ENCODE data around the gene SCGN.

Gene SCGN

DNA sequence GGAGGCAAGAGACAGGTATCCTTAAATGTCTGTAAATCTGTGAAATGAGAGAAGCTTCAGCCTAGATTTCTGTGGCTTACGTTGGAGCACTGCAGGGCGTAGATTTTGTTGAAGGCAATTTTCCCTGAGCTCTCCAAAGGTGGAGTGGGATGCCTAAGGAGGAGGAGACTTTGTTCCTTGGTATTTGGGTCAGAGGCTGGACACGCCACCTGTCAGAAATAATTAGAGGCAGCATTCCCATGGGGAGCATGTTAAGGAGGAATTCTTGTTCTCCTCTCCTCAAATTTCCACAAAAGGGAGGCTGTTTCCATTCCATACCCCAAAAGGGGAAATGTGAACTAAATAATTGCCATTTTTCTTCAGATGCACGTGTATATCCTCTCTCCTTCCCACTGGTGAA, 11.1 kb upstream of the SCGN start:
- Histone ChIP-seq H3K27me3 (ENCODE audit: insufficient read depth, low read length) (0 out of 2 replicates have a peak, but pooled peaks cover 4% of the 10 kb centered on the region), H3K27ac (ENCODE audit: low read length) (no peak overlapping the region), H3K9me3 (ENCODE audit: insufficient read depth, low read depth, low read length) (no peaks in the 10 kb centered on the region), H3K4me1 (ENCODE audit: insufficient read depth, low read length) (no peaks in the 10 kb centered on the region), H3K4me3 (ENCODE audit: low read length) (no peak overlapping the region), H3K36me3 (ENCODE audit: insufficient read depth, low read depth, low read length) (no peaks in the 10 kb centered on the region), H3K9ac (ENCODE audit: low read depth, low read length) (no peak overlapping the region)

DNA sequence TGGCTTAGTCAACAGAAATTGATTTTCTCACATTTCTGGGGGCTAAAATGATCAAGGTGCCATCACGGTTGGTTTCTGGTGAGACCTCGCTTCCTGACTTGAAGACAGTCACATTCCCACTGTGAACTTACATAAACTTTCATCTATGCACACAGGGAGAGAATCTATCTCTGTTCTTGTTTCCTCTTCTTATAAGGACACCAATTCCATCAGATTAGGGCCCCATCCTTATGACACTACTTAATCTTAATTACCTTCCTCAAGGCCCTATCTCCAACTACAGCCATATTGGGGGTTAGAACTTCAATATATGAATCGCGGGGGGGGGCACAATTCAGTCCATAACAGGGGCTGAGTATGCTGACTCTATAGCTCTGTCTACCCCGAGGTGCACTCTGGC, 10.6 kb upstream of the SCGN start:
- no peak overlapping the region for H3K27ac ChIP-seq (ENCODE audit: low read length)
- H3K4me1 ChIP-seq (ENCODE audit: insufficient read depth, low read length), result no peaks in the 10 kb centered on the region
- H3K4me3 ChIP-seq (ENCODE audit: low read length), result no peak overlapping the region
- no peaks in the 10 kb centered on the region for H3K36me3 ChIP-seq (ENCODE audit: insufficient read depth, low read depth, low read length)
- H3K27me3 ChIP-seq (ENCODE audit: insufficient read depth, low read length), result 0 out of 2 replicates have a peak, but pooled peaks cover 4% of the 10 kb centered on the region
- H3K9me3 ChIP-seq (ENCODE audit: insufficient read depth, low read depth, low read length), result no peaks in the 10 kb centered on the region
- H3K9ac ChIP-seq (ENCODE audit: low read depth, low read length), result no peak overlapping the region

DNA sequence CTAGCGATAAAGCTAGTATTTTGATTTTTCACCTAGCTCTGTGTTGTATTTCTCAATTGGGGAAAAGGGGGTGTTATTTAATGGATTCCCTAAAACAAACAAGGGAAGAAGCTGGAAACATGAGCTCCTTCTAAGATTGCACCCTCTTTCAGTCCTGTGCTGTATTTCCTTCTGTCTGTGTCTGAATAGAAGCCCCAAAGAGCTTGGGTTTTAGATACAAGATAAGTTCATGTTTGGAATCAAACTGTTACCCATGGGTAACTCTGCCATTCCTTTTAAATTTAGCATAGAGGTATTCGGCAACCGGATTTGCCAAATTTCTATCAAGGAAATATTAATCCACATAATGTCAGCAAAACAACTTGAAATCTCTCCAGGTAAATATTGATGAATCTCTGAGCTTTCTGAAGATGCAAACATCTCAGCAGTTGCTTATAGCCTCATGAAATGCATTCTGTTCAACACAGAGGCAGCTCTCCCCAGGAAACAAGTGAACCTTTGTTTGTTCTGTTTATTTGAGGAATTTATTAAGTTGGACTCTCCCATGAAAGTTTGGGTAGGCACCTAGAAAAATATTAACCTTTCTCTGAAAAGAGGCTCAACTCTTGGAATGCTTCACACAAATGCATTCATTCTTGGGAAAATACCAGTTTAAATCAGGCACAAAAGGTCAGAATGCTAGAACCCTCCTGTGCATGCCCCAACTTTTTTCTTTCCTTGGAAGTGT, 9.9 kb upstream of the SCGN start:
- no peaks in the 10 kb centered on the region for H3K4me1 ChIP-seq (ENCODE audit: insufficient read depth, low read length)
- H3K9me3 ChIP-seq (ENCODE audit: insufficient read depth, low read depth, low read length), result no peaks in the 10 kb centered on the region
- H3K9ac ChIP-seq (ENCODE audit: low read depth, low read length), result no peak overlapping the region
- H3K4me3 ChIP-seq (ENCODE audit: low read length), result no peak overlapping the region
- H3K27me3 ChIP-seq (ENCODE audit: insufficient read depth, low read length), result 0 out of 2 replicates have a peak, but pooled peaks cover 4% of the 10 kb centered on the region
- no peaks in the 10 kb centered on the region for H3K36me3 ChIP-seq (ENCODE audit: insufficient read depth, low read depth, low read length)
- no peak overlapping the region for H3K27ac ChIP-seq (ENCODE audit: low read length)

DNA sequence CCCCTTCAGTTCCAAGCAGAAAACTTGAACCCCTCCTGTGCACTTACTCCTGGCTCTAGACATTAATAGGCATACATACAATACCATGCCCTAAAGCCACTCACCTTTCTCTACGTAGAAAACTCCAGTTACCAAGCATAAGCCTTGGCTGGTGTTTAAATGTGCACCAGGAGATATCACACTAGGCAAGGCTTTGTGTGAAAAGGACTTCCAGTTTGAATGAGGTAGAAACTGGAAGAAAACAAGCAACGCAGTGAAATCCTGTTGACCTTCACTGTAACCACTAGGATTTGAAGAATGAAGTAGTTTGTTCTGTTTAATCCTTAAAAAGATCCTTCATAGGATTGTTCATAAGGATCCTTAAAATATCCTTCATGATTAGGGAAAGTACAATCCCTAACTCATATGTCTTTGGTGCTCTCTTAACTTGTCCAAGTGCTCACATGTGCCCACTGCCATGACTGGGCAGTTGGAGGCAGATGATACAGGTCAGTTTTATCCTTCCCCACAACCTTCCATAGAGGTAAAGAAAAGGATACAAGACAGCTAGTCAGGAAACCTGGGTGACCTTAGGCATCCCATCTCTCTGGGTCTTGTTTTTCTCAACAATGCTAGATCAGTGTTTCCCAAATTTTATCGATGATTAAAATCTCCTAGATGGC, 9.2 kb upstream of the SCGN start:
- Histone ChIP-seq H3K9ac (ENCODE audit: low read depth, low read length) (no peak overlapping the region), H3K27me3 (ENCODE audit: insufficient read depth, low read length) (0 out of 2 replicates have a peak, but pooled peaks cover 4% of the 10 kb centered on the region), H3K36me3 (ENCODE audit: insufficient read depth, low read depth, low read length) (no peaks in the 10 kb centered on the region), H3K9me3 (ENCODE audit: insufficient read depth, low read depth, low read length) (no peaks in the 10 kb centered on the region), H3K4me3 (ENCODE audit: low read length) (no peak overlapping the region), H3K27ac (ENCODE audit: low read length) (no peak overlapping the region), H3K4me1 (ENCODE audit: insufficient read depth, low read length) (no peaks in the 10 kb centered on the region)

DNA sequence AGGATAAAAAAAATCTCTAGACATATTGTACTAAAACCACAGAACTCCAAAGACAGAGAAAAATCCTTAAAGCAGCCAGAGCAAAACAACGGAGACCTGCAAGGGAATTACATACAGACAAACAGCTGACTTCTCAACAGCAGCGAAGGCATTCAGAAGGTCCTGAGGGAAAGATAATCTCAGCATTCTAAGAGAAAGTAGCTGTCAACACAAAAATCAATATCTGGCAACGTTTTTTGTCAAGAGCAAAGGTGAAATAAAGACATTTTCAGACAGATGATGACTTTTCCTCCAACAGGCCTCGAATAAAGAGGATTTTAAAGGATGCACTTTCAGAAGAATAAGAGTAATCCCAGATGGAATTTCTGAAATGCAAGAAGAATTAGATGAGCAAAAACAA, 6.1 kb upstream of the SCGN start:
- Histone ChIP-seq H3K36me3 (ENCODE audit: insufficient read depth, low read depth, low read length) (no peaks in the 10 kb centered on the region), H3K27ac (ENCODE audit: low read length) (no peak overlapping the region), H3K9ac (ENCODE audit: low read depth, low read length) (no peak overlapping the region), H3K4me1 (ENCODE audit: insufficient read depth, low read length) (no peaks in the 10 kb centered on the region), H3K9me3 (ENCODE audit: insufficient read depth, low read depth, low read length) (no peaks in the 10 kb centered on the region), H3K4me3 (ENCODE audit: low read length) (no peak overlapping the region), H3K27me3 (ENCODE audit: insufficient read depth, low read length) (peaks cover 21% of the 10 kb centered on the region)

DNA sequence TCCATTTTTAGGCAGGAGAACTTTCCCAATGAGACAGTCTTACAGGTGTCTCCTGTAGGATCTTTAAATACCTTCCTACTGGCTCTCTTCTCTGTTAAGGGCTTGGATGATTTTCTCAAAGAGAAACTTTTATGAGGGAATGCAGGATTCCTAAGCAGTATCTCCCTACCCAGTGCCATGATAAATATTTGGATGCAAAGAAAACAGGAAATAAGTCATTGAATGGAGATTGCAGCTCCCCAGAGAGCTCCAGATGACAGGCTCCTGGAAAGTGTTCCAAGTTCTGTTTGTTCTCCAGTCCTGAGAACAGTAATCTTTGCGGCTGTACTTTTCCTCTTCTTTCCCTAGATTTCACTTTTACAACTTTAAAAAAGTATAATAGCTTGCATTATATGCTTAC, 2.4 kb upstream of the SCGN start:
- Histone ChIP-seq H3K9ac (ENCODE audit: low read depth, low read length) (no peak overlapping the region), H3K27me3 (ENCODE audit: insufficient read depth, low read length) (peaks cover 51% of the 10 kb centered on the region), H3K27ac (ENCODE audit: low read length) (no peak overlapping the region), H3K4me3 (ENCODE audit: low read length) (no peak overlapping the region), H3K36me3 (ENCODE audit: insufficient read depth, low read depth, low read length) (no peaks in the 10 kb centered on the region), H3K4me1 (ENCODE audit: insufficient read depth, low read length) (no peaks in the 10 kb centered on the region; the same call in 1 of the 2 replicates), H3K9me3 (ENCODE audit: insufficient read depth, low read depth, low read length) (no peaks in the 10 kb centered on the region)

DNA sequence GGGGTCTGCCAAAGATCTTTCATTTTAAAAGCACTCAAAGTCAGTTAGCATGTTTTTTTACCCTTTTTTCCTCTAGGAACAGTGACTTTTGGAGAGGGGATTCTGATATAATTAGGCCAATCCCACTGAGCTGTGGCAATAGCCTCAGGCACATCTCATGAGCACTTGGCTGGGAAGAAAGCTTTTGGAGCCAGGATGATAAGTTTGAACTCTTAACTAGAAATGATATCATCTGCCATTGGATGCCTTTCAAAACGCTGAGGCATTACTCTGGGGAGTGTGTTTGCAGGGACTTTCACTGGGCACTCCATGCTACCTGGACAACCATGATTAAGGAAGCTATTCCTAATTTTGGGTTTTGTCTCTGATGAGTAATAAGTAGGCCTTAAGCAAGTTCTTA, 3.7 kb downstream of the SCGN start:
- peaks cover 40% of the 10 kb centered on the region for H3K27me3 ChIP-seq (ENCODE audit: insufficient read depth, low read length)
- H3K9ac ChIP-seq (ENCODE audit: low read depth, low read length), result no peak overlapping the region
- H3K27ac ChIP-seq (ENCODE audit: low read length), result no peak overlapping the region
- H3K36me3 ChIP-seq (ENCODE audit: insufficient read depth, low read depth, low read length), result no peaks in the 10 kb centered on the region
- no peak overlapping the region for H3K4me3 ChIP-seq (ENCODE audit: low read length)
- no peaks in the 10 kb centered on the region; the same call in 1 of the 2 replicates for H3K4me1 ChIP-seq (ENCODE audit: insufficient read depth, low read length)
- H3K9me3 ChIP-seq (ENCODE audit: insufficient read depth, low read depth, low read length), result no peaks in the 10 kb centered on the region

DNA sequence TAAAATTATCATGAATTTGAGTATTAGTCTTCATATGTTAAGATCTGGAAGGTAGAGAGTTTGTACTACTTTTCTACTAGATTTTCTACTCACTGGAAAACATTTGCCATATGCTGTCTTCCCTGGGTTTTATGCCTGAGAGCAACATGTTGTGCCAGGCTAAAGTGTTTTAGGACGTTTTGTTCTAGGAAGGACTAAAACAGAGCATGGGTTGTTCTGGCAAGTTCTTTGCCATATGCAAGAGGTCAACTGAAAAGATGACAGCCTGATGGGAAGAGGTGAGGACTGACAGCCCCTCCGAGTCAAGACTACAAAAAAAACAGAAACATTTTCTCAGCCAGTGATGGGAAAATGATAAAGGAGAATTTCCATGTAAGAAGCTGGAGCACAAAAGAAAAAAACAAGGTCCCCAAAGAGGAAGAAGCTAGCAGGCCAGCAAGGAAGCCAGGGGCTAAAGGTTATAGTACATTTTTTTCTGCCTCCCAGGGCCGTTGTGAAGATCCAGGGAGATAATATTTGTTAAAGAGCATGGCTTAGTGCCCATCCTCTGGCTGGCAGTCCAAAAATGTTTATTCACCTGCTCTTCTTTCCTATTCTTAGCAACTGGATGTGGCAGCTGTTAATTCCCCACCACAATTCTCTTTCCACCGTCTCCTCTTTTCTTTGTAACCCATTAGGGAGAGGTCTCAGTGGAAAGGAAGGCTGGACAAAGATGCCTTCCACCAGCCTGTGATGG, 7.8 kb downstream of the SCGN start:
- no peak overlapping the region for H3K4me3 ChIP-seq (ENCODE audit: low read length)
- peaks cover 1% of the 10 kb centered on the region for H3K27me3 ChIP-seq (ENCODE audit: insufficient read depth, low read length)
- no peaks in the 10 kb centered on the region for H3K9me3 ChIP-seq (ENCODE audit: insufficient read depth, low read depth, low read length)
- no peak overlapping the region for H3K9ac ChIP-seq (ENCODE audit: low read depth, low read length)
- no peaks in the 10 kb centered on the region for H3K36me3 ChIP-seq (ENCODE audit: insufficient read depth, low read depth, low read length)
- no peak overlapping the region for H3K27ac ChIP-seq (ENCODE audit: low read length)
- H3K4me1 ChIP-seq (ENCODE audit: insufficient read depth, low read length), result no peaks in the 10 kb centered on the region

DNA sequence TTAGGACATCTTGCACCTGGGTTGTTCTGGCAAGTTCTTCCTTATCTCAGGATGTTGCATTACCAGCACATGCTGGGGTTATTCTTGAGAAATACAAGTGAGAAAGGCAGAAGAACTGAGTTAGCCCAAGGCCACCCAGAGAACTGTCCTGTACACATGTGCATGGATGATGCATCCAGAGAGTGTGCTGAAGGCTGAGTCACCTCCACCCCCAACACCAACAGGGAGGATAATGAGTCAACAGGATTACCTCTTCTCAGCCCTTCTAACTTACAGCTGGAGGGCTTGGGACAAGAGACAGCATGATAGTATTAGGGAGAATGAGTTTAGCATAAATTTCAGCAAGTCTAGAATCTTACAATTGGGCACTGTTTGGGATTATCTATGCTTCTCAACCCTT, 8.5 kb downstream of the SCGN start:
- Histone ChIP-seq H3K27me3 (ENCODE audit: insufficient read depth, low read length) (no peaks in the 10 kb centered on the region; the same call in 1 of the 2 replicates), H3K4me3 (ENCODE audit: low read length) (no peak overlapping the region), H3K27ac (ENCODE audit: low read length) (no peak overlapping the region), H3K36me3 (ENCODE audit: insufficient read depth, low read depth, low read length) (no peaks in the 10 kb centered on the region), H3K9me3 (ENCODE audit: insufficient read depth, low read depth, low read length) (no peaks in the 10 kb centered on the region), H3K9ac (ENCODE audit: low read depth, low read length) (no peak overlapping the region), H3K4me1 (ENCODE audit: insufficient read depth, low read length) (no peaks in the 10 kb centered on the region)

DNA sequence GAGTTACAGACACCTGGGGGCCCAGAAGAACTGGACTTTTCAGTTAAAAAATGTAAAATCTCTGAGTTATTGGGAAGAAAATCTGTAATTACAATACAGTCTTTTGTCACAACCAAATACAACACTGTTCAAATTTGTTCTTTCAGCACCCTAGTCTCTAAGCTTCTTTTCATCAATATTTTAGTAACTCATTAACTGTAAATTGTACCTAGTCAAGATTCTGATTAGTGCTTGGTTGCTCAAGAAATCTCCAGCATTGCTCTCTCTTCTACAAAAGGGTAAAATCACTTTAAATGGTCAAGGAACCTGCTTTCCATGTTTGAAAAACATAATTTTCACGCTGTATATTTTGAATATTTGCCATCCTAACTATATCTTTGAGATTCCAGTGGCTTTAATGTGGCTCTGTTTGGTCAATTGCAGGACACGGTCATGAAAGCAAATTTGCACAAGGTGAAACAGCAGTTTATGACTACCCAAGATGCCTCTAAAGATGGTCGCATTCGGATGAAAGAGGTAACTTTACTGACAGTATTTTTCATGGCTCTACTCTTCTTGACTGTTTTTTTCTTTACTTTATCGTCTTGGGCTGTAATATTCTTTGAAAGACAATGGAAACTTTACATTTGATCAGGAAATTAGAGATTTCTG, 9.2 kb downstream of the SCGN start:
- H3K27ac ChIP-seq (ENCODE audit: low read length), result no peak overlapping the region
- no peak overlapping the region for H3K4me3 ChIP-seq (ENCODE audit: low read length)
- H3K4me1 ChIP-seq (ENCODE audit: insufficient read depth, low read length), result no peaks in the 10 kb centered on the region
- H3K9me3 ChIP-seq (ENCODE audit: insufficient read depth, low read depth, low read length), result no peaks in the 10 kb centered on the region
- no peaks in the 10 kb centered on the region for H3K36me3 ChIP-seq (ENCODE audit: insufficient read depth, low read depth, low read length)
- no peaks in the 10 kb centered on the region; the same call in 1 of the 2 replicates for H3K27me3 ChIP-seq (ENCODE audit: insufficient read depth, low read length)
- no peak overlapping the region for H3K9ac ChIP-seq (ENCODE audit: low read depth, low read length)

DNA sequence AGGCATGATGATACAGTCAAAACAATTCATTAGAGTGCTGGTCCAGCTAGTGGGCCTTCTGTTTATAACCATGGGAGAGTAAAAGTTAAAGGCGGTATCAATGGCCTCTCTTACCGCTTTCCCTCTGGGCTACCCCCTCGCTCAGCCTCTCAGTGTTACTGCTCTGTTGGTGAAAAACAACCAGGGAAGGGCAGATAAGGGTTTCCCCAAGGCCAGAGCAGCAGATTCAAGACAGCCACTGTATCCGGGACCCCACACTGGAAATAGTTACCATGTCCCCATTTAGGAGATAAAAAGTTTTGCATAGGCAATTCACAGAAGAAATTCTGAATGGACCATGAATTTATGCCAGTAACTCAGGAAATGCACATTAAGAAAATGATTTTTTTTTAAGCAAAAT, 13.4 kb downstream of the SCGN start:
- no peaks in the 10 kb centered on the region for H3K27me3 ChIP-seq (ENCODE audit: insufficient read depth, low read length)
- H3K9ac ChIP-seq (ENCODE audit: low read depth, low read length), result no peak overlapping the region
- H3K4me3 ChIP-seq (ENCODE audit: low read length), result no peak overlapping the region
- no peaks in the 10 kb centered on the region for H3K9me3 ChIP-seq (ENCODE audit: insufficient read depth, low read depth, low read length)
- H3K4me1 ChIP-seq (ENCODE audit: insufficient read depth, low read length), result no peaks in the 10 kb centered on the region
- no peak overlapping the region for H3K27ac ChIP-seq (ENCODE audit: low read length)
- no peaks in the 10 kb centered on the region for H3K36me3 ChIP-seq (ENCODE audit: insufficient read depth, low read depth, low read length)
